ENCODE data around the gene CDK5R1. TPM values are rescaled to one million over a fixed set of nuclear protein-coding genes. Genes with fewer than 3 reads are reported as not detected.

The CDK5R1 gene
- total and polyA plus RNA-seq, 2 donors (not counting 3 experiments of a cell fraction or from before 2014, with no cell fraction given) = 1.6 to 3.9 TPM

DNA sequence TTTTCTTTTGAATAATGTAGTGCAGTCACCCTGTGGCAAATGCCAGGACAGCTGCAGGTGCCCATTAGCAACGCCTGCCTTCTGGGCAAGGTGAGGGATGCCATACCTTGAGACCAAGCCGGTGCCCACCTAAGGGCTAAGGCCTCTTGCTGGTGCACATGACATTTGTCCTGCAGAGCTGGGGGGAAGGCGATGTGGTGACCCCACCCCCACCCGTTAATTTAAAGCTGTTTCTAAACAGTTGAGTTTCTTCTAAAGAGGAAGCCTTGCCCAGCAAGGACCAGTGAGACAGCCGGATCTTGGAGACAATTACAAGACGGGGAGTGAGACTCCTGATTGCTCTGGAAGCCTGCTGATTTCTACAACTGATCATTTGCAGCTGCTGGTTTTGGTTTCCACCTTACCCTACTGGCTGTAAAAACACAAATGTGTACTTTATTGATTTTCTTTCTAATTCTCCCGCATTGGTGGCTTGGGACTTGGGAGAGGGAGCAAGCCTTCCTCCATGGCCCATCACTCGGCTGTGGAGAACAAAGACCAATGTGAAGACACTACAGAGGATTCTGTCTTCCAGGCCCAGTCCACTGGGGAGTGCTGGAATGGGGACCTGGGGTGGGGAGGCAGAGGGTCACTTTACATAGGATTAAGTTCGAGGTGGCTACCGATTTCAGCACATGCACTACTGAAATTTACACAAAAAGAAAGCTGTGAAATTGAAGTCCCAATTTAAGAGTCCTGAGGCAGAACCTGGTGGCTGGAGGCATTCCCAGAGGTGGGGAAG, 2.7 kb downstream of the CDK5R1 start:
- dilution Hi-C loops (cut with MboI; ENCODE audit: extremely low pct_ligation_motif_present, low sequenced_read_pairs) = no loop called here
- H3K36me3 ChIP-seq (ENCODE audit: control insufficient read depth in 2 of 2, extremely low read depth in 1 of 2, insufficient read depth in 2 of 2, low read length in 2 of 2) = no peaks in the 10 kb centered on the region
- FAIRE-seq (no peak), DNase-seq (ENCODE audit: low read depth, low spot score) (no peak)
- H3K27ac ChIP-seq (ENCODE audit: insufficient read depth, low read depth, low read length) = no peak overlapping the region
- H3K9me3 ChIP-seq (replicated peaks; ENCODE audit: control insufficient read depth, insufficient read depth, low read length) = no peaks in the 10 kb centered on the region
- TF ChIP-seq EZH2 (IDR thresholded peaks at IDR 0.05; ENCODE audit: borderline replicate concordance, low read depth, low read length, severe bottlenecking) (no peak), JUN (IDR thresholded peaks at IDR 0.05; ENCODE audit: borderline replicate concordance, insufficient read depth, insufficient read length, low read depth) (no peak), POLR2AphosphoS5 (IDR thresholded peaks at IDR 0.05; ENCODE audit: insufficient read depth, low read depth, low read length) (no peak), POLR2A (IDR thresholded peaks at IDR 0.05; ENCODE audit: low read depth, low read length) (no peak), FOS (IDR thresholded peaks at IDR 0.05; ENCODE audit: borderline replicate concordance, insufficient read depth, low read length) (no peak), GATA2 (IDR thresholded peaks at IDR 0.05; ENCODE audit: insufficient read depth, insufficient read length, low read depth, low read length) (no peak), MYC (IDR thresholded peaks at IDR 0.05; ENCODE audit: low read depth, low read length) (no peak)
- TF ChIP-seq, protein P1, sequence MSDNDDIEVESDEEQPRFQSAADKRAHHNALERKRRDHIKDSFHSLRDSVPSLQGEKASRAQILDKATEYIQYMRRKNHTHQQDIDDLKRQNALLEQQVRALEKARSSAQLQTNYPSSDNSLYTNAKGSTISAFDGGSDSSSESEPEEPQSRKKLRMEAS (IDR thresholded peaks at IDR 0.05; ENCODE audit: insufficient read depth, insufficient read length) = no peak
- TF ChIP-seq, protein P2, sequence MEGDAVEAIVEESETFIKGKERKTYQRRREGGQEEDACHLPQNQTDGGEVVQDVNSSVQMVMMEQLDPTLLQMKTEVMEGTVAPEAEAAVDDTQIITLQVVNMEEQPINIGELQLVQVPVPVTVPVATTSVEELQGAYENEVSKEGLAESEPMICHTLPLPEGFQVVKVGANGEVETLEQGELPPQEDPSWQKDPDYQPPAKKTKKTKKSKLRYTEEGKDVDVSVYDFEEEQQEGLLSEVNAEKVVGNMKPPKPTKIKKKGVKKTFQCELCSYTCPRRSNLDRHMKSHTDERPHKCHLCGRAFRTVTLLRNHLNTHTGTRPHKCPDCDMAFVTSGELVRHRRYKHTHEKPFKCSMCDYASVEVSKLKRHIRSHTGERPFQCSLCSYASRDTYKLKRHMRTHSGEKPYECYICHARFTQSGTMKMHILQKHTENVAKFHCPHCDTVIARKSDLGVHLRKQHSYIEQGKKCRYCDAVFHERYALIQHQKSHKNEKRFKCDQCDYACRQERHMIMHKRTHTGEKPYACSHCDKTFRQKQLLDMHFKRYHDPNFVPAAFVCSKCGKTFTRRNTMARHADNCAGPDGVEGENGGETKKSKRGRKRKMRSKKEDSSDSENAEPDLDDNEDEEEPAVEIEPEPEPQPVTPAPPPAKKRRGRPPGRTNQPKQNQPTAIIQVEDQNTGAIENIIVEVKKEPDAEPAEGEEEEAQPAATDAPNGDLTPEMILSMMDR (IDR thresholded peaks at IDR 0.05; ENCODE audit: extremely low read depth in 1 of 2, insufficient read depth in 1 of 2, low read depth in 1 of 2, low read length in 2 of 2) = no peak
- no peaks in the 10 kb centered on the region for H3K9me1 ChIP-seq (replicated peaks; ENCODE audit: control insufficient read depth, extremely low read depth, insufficient read depth, low read length)
- peaks cover 6% of the 10 kb centered on the region for H3K4me1 ChIP-seq (ENCODE audit: control insufficient read depth, extremely low read depth, insufficient read depth, low read length)
- no TSS peak for BruUV-seq (replicated peaks)
- no peak overlapping the region for H3K4me3 ChIP-seq (replicated peaks in 1 of 3; ENCODE audit: insufficient read depth in 1 of 3, low read depth in 1 of 3, low read length in 3 of 3)
- no peak overlapping the region for H3K9ac ChIP-seq (replicated peaks; ENCODE audit: extremely low read depth, insufficient read depth, low read length)
- intact Hi-C loops (cut with micrococcal nuclease) = loop anchor here (10.0 kb wide), 1 partner anchor 505 kb away; the partner anchor contains the start of gene SPACA3
- no peak overlapping the region for H2AFZ ChIP-seq (ENCODE audit: low read depth, low read length)
- ChIA-PET CTCF (interaction anchor here (0.9 to 1.4 kb wide), 3 partner anchors 28 to 1261 kb away, joined by 3 to 6 read pairs (median 3); no protein-coding TSS in a partner anchor), POLR2A (no interaction called here)
- H3K79me2 ChIP-seq (ENCODE audit: control insufficient read depth, insufficient read depth, low read length) = peaks cover 2% of the 10 kb centered on the region
- H3K4me2 ChIP-seq (ENCODE audit: insufficient read depth, low read length) = no peak overlapping the region
- H4K20me1 ChIP-seq (replicated peaks; ENCODE audit: control insufficient read depth, extremely low read depth, insufficient read depth, low read length) = no peaks in the 10 kb centered on the region
- H3K27me3 ChIP-seq (ENCODE audit: control insufficient read depth in 2 of 2, insufficient read depth in 2 of 2, low read length in 2 of 2) = no peaks in the 10 kb centered on the region

Measured in endothelial cell of umbilical vein (primary cell).